Gastroesophageal sphincter (tissue), 4 donors: ENCODE data around the gene ANAPC15. TPM values are rescaled to one million over a fixed set of nuclear protein-coding genes. Genes with fewer than 3 reads are reported as not detected.
"Not testable (repeated sequence)": the region's sequence is repeated elsewhere in the genome, so short reads cannot be mapped to it uniquely, and the experiment has no call there.

ENCODE experiments used
- ATAC-seq: fragments of 150-250 bp; one replicate; pipeline ENCODE4 v1.9.1; 2016; ENCODE audit warnings: mild to moderate bottlenecking, moderate library complexity
- H3K27ac ChIP-seq, 4 donors: fragments of 200-600 bp; sonication (generic) in 3 of 4; 1 replicate in 3 of 4; 2 replicates in 1 of 4; pipeline ENCODE4 v1.5.1; 2016 to 2019
- H3K27me3 ChIP-seq: fragments of 200-600 bp; sonication (generic); one replicate; pipeline ENCODE4 v1.5.1; 2019
- H3K36me3 ChIP-seq, 2 donors: fragments of 200-600 bp; sonication (generic); one replicate each; pipeline ENCODE4 v1.5.1; 2019; ENCODE audit warnings: control low read depth in 1 of 2
- H3K4me1 ChIP-seq, 3 donors: fragments of 200-600 bp; sonication (generic); 1 replicate in 2 of 3; 2 replicates in 1 of 3; pipeline ENCODE4 v1.5.1; 2016 to 2019; ENCODE audit warnings: control low read depth in 2 of 3
- H3K4me3 ChIP-seq, 2 donors: fragments of 200-600 bp; sonication (generic); one replicate each; pipeline ENCODE4 v1.5.1; 2019; ENCODE audit warnings: mild to moderate bottlenecking in 1 of 2, moderate library complexity in 1 of 2
- H3K9me3 ChIP-seq, 3 donors: fragments of 200-600 bp; sonication (generic); one replicate each; pipeline ENCODE4 v1.5.1; 2017 to 2019; ENCODE audit warnings: control low read depth in 2 of 3
- EP300 ChIP-seq: sonication (generic); formaldehyde crosslinking; IDR thresholded peaks from one replicate; pipeline ENCODE4 v1.6.1; 2017; ENCODE audit warnings: antibody characterized with exemption, mild to moderate bottlenecking
- POLR2A ChIP-seq, 2 donors: fragments of 450-650 bp; IDR thresholded peaks; one replicate each; pipeline ENCODE4 v1.6.1; 2017; ENCODE audit warnings: antibody characterized with exemption in 2 of 2, mild to moderate bottlenecking in 2 of 2, moderate library complexity in 1 of 2
- POLR2AphosphoS5 ChIP-seq: sonication (generic); formaldehyde crosslinking; IDR thresholded peaks from one replicate; pipeline ENCODE4 v1.6.1; 2017; ENCODE audit warnings: antibody characterized with exemption
- WGBS, 2 donors: methylation state at CpG; one replicate each; pipeline ENCODE4 v1.1.5; 2018; ENCODE audit warnings: low coverage in 1 of 2; 5-methylcytosine and 5-hydroxymethylcytosine counted together
- total RNA-seq, 4 donors: library from RNA; depleted of rRNA; stranded (reverse); fragments of >200 nt; gene quantifications; one replicate each; pipeline ENCODE4 v1.1.0, GENCODE V29; 2016
- TF ChIP-seq, protein P1 (sequence below), 4 experiments: fragments of 200-600 bp in 2 of 4; fragments of 450-650 bp in 2 of 4; sonication (generic) in 1 of 4; IDR thresholded peaks; one replicate each; pipeline ENCODE4 v1.5.1; 2017 to 2019; ENCODE audit warnings: antibody characterized with exemption in 4 of 4, mild to moderate bottlenecking in 2 of 4, moderate library complexity in 2 of 4

ANAPC15 gene
- 10 to 100 TPM; 37.0 to 55.6 (median 39.1) TPM for total RNA-seq

DNA sequence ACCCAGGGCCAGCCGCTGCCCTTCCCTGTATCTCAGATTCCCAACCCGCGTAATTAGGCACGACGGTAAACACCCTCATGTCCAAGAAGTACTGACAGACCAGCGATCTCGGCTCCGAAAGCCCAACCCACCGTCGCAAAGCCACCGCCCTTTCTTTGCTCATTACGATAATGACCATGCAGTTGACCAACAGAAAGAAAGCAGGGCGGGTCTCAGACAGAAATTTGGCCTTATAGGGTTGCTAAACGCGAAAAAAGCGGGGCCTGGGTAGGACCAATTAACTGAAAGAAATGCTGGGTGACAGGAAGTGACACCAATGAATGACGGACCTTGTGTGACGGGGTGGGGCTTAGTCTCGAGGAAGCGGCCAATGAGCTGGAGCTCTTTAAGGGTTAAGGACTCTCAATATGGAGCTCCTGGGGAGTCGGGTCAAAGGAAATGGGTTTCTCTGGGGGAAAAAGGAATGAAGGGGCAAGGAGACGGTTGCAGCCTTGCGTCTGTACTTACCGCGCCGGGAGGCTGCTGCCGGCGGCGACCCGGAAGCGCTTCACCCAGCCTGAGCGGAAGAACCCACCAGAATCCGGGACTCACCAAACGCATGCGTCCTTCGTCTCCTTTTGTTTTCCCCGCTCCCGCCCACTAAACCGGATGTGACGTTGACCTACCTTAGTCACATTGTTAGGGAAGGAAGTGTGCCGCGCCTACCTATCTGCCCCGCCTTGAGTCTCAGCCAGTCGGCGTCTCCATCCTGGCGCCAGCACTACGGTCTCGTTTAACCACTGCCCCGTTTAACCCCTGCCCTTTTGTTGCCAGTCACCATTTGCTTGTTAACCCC is at the start of gene ANAPC15:
Gene ANAPC15, minus strand, starts transcription at position 553 of the 835 bp plus-strand sequence. CDS start 1,419 bp downstream, outside the sequence.
- H3K27ac ChIP-seq = peak within 1 kb of the TSS; percentile 93 to 100 (median 98)
- ATAC-seq = peak; percentile 95
- 0 to 1% methylated on average over 21 to 42 of the region's 49 CpGs for WGBS, 2 donors
- H3K4me3 ChIP-seq = peak within 1 kb of the TSS; percentile 64 to 74
- H3K27me3 ChIP-seq = peaks cover 13% of the 10 kb centered on the region
- H3K36me3 ChIP-seq = peaks cover 0 to 26% of the 10 kb centered on the region in 2 donors
- no peaks in the 10 kb centered on the region for H3K9me3 ChIP-seq
- peak; percentile 86 to 89 for TF ChIP-seq POLR2A (IDR thresholded peaks at IDR 0.05)
- TF ChIP-seq EP300 = no peak
- TF ChIP-seq, protein P1, sequence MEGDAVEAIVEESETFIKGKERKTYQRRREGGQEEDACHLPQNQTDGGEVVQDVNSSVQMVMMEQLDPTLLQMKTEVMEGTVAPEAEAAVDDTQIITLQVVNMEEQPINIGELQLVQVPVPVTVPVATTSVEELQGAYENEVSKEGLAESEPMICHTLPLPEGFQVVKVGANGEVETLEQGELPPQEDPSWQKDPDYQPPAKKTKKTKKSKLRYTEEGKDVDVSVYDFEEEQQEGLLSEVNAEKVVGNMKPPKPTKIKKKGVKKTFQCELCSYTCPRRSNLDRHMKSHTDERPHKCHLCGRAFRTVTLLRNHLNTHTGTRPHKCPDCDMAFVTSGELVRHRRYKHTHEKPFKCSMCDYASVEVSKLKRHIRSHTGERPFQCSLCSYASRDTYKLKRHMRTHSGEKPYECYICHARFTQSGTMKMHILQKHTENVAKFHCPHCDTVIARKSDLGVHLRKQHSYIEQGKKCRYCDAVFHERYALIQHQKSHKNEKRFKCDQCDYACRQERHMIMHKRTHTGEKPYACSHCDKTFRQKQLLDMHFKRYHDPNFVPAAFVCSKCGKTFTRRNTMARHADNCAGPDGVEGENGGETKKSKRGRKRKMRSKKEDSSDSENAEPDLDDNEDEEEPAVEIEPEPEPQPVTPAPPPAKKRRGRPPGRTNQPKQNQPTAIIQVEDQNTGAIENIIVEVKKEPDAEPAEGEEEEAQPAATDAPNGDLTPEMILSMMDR (IDR thresholded peaks at IDR 0.05) = peak in 1 of 4 experiments; percentile 2
- TF ChIP-seq POLR2AphosphoS5 = peak; percentile 98
- H3K4me1 ChIP-seq = peaks cover 0 to 19% (median 10%) of the 10 kb centered on the region in 3 donors

DNA sequence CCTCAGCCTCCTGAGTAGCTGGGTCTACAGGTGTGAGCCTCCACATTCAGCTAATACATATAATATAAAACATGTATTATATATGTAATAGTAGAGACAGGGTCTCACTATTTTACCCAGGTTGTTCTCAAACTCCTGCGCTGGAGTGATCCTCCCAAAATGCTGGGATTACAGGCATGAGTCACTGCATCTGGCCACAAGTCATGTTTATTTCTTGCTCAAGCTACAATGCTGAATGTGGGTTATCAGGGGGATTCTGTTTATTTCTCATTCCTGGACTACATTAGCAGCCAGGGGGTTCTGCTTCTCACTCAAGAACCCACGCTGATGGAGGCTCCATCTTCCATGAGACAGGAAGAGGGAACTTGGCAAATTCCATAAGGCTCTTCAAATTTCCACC is 47.8 kb upstream of the ANAPC15 start:
- no peaks in the 10 kb centered on the region for H3K36me3 ChIP-seq
- peaks cover 12% of the 10 kb centered on the region for H3K27me3 ChIP-seq
- ATAC-seq = no peak
- WGBS, 2 donors = 62 to 75% methylated on average over 1 to 2 of the region's 2 CpGs
- H3K4me3 ChIP-seq = no peak overlapping the region
- H3K4me1 ChIP-seq = no peaks in the 10 kb centered on the region
- TF ChIP-seq, protein P1 (IDR thresholded peaks at IDR 0.05) = no peak
- TF ChIP-seq EP300 (no peak), POLR2A (IDR thresholded peaks at IDR 0.05) (no peak), POLR2AphosphoS5 (no peak)
- H3K9me3 ChIP-seq = no peaks in the 10 kb centered on the region
- no peak overlapping the region for H3K27ac ChIP-seq

DNA sequence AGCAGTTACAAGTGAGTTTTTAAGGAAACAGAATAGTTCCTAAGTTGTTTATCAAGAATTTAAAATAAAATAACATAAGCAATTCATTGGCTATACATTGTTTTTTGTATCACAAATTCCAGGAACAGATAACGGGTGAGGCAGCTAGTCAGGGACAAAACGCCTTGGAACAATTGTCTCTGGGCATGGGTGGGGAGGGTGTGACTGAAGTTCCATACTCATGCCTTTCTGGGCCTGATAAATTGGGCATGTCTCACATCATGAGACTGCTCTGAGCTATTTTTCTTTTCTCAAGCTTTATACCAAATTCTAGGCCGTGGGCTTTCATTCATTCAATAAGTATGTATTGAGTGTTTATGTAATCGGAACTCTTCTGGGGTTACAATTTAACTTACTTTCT is 44.6 kb upstream of the ANAPC15 start:
- Histone ChIP-seq H3K27ac (no peak overlapping the region), H3K4me3 (no peak overlapping the region), H3K36me3 (no peaks in the 10 kb centered on the region), H3K27me3 (peaks cover 12% of the 10 kb centered on the region), H3K9me3 (no peaks in the 10 kb centered on the region), H3K4me1 (no peaks in the 10 kb centered on the region)
- 86 to 88% methylated on average over 3 to 4 of the region's 4 CpGs for WGBS, 2 donors
- no peak for ATAC-seq
- TF ChIP-seq EP300 (no peak), POLR2A (IDR thresholded peaks at IDR 0.05) (no peak), POLR2AphosphoS5 (no peak)
- TF ChIP-seq, protein P1 (IDR thresholded peaks at IDR 0.05) = no peak

DNA sequence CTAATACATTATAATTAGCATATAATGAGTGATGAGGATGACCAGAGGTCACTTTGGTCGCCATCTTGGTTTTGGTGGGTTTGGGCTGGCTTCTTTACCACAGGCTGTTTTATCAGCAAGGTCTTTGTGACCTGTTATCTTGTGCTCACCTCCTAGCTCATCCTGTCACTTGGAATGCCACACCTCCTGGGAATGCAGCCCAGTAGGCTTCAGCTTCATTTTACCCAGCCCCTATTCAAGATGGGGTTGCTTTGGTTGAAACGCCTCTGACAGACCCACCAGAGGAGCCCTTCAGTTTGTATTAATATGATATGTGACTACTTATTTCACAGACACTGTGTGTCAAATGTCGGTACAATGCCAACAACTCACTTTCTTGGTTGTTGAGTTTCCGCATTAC is 43.3 kb upstream of the ANAPC15 start:
- WGBS, 2 donors = 58 to 65% methylated on average over 2 of the region's 4 CpGs
- H3K9me3 ChIP-seq = no peaks in the 10 kb centered on the region
- no peaks in the 10 kb centered on the region for H3K4me1 ChIP-seq
- TF ChIP-seq, protein P1 (IDR thresholded peaks at IDR 0.05) = no peak
- no peak for TF ChIP-seq EP300
- no peak for TF ChIP-seq POLR2AphosphoS5
- no peak for TF ChIP-seq POLR2A (IDR thresholded peaks at IDR 0.05)
- no peak overlapping the region for H3K4me3 ChIP-seq
- H3K27me3 ChIP-seq = peaks cover 12% of the 10 kb centered on the region
- no peak overlapping the region for H3K27ac ChIP-seq
- H3K36me3 ChIP-seq = no peaks in the 10 kb centered on the region
- ATAC-seq = no peak

DNA sequence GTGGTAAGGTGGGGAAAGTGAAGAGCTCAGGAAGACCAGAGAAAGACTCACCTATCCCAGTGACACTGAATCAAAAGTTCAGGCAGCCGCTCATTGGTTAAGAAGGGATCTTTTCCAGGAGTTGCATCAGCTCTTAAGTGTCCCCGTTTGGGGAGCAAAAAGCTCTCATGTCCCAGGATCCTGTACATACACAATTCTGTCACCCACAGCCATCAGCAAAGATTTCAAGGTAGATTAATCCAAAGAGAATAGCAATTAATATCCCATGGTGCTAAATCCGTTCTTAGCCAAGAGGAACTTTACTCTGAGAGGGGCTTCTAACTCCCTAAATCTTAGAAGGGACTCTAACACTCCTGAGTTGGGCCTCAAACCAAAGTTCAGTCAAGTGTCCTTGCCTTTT is 42.3 kb upstream of the ANAPC15 start:
- WGBS, 2 donors = 81 to 88% methylated on average over 3 of the region's 3 CpGs
- Histone ChIP-seq H3K27me3 (peaks cover 12% of the 10 kb centered on the region), H3K36me3 (no peaks in the 10 kb centered on the region), H3K4me1 (no peaks in the 10 kb centered on the region), H3K9me3 (no peaks in the 10 kb centered on the region), H3K27ac (no peak overlapping the region), H3K4me3 (no peak overlapping the region)
- ATAC-seq = no peak
- no peak for TF ChIP-seq POLR2A (IDR thresholded peaks at IDR 0.05)
- TF ChIP-seq, protein P1 (IDR thresholded peaks at IDR 0.05) = no peak
- TF ChIP-seq EP300 = no peak
- no peak for TF ChIP-seq POLR2AphosphoS5

DNA sequence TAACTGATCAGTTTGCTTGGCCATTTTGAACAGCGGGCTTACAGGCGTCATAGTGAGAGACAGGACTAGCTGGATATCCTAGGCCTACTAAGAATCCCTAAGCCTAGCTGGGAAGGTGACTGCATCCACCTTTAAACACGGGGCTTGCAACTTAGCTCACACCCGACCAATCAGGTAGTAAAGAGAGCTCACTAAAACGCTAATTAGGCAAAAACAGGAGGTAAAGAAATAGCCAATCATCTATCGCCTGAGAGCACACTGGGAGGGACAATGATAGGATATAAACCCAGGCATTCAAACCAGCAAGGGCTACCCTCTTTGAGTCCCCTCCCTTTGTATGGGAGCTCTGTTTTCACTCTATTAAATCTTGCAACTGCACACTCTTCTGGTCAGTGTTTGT is 41.4 kb upstream of the ANAPC15 start:
- not testable (repeated sequence) for H3K9me3 ChIP-seq, ATAC-seq, H3K4me1 ChIP-seq, H3K27me3 ChIP-seq, H3K36me3 ChIP-seq, H3K27ac ChIP-seq, H3K4me3 ChIP-seq
- 88 to 93% methylated on average over 5 to 6 of the region's 6 CpGs for WGBS, 2 donors
